ENCODE measurements around the gene ABHD1. TPM values are rescaled to one million over a fixed set of nuclear protein-coding genes. Genes with fewer than 3 reads are reported as not detected.

The ABHD1 gene
- total RNA-seq, 4 donors from 2014 or later: 0.92 TPM; not detected in 3

GRCh38 chr2:27095745-27096651 lies 27.6 kb upstream of the ABHD1 start:
- intact Hi-C loops (cut with DNase I): loop anchor here (5.0 kb wide), 1 partner anchor 96 kb away; no protein-coding TSS in a partner anchor
- 26% methylated on average over 17 of the region's 18 CpGs for WGBS
- TF ChIP-seq POLR2AphosphoS5 (IDR thresholded peaks at IDR 0.05): peak in 1 of 2 donors; percentile 67
- no peak for TF ChIP-seq POLR2A (IDR thresholded peaks at IDR 0.05; ENCODE audit: low read depth)
- no peak for TF ChIP-seq CTCF (IDR thresholded peaks at IDR 0.05)
- Histone ChIP-seq H3K27ac (replicated peaks in 1 of 4) (no peak overlapping the region), H3K27me3 (no peaks in the 10 kb centered on the region), H3K4me3 (peak overlapping the region; percentile 42 to 57 (median 46)), H3K4me1 (peaks cover 11 to 13% (median 12%) of the 10 kb centered on the region in 4 donors), H3K9me3 (no peaks in the 10 kb centered on the region), H3K36me3 (peaks cover 0 to 18% (median 6%) of the 10 kb centered on the region in 4 donors)
- no peak for DNase-seq (ENCODE audit: extremely low spot score)

- no peak overlapping the region for H3K27ac ChIP-seq (replicated peaks in 1 of 4)
- no peak overlapping the region for H3K4me3 ChIP-seq
- H3K9me3 ChIP-seq: no peaks in the 10 kb centered on the region
- 68% methylated on average over 3 of the region's 3 CpGs for WGBS
- DNase-seq (ENCODE audit: extremely low spot score): no peak
- TF ChIP-seq POLR2AphosphoS5 (IDR thresholded peaks at IDR 0.05) (no peak), EP300 (IDR thresholded peaks at IDR 0.05) (no peak), CTCF (IDR thresholded peaks at IDR 0.05) (no peak), POLR2A (IDR thresholded peaks at IDR 0.05; ENCODE audit: low read depth) (no peak)
- no peaks in the 10 kb centered on the region for H3K27me3 ChIP-seq
- intact Hi-C loops (cut with DNase I): loop anchor here (5.0 kb wide), 1 partner anchor 95 kb away; no protein-coding TSS in a partner anchor
- peaks cover 11 to 13% (median 12%) of the 10 kb centered on the region in 4 donors for H3K4me1 ChIP-seq
- H3K36me3 ChIP-seq: peaks cover 0 to 18% (median 6%) of the 10 kb centered on the region in 4 donors
These were observed 26.8 kb upstream of the ABHD1 start for GRCh38 chr2:27096748-27097297.

GRCh38 chr2:27097341-27097740 lies 26.3 kb upstream of the ABHD1 start:
- intact Hi-C loops (cut with DNase I): loop anchor here (5.0 kb wide), 1 partner anchor 95 kb away; no protein-coding TSS in a partner anchor

More at GRCh38 chr2:27097341-27097740, 26.3 kb upstream of the ABHD1 start:
- Histone ChIP-seq H3K4me3 (no peak overlapping the region), H3K4me1 (peaks cover 11 to 13% (median 12%) of the 10 kb centered on the region in 4 donors), H3K27ac (replicated peaks in 1 of 4) (no peak overlapping the region), H3K36me3 (peaks cover 0 to 15% (median 6%) of the 10 kb centered on the region in 4 donors), H3K27me3 (no peaks in the 10 kb centered on the region), H3K9me3 (no peaks in the 10 kb centered on the region)
- no peak for DNase-seq (ENCODE audit: extremely low spot score)
- TF ChIP-seq POLR2AphosphoS5 (IDR thresholded peaks at IDR 0.05): no peak
- TF ChIP-seq EP300 (IDR thresholded peaks at IDR 0.05): no peak
- TF ChIP-seq POLR2A (IDR thresholded peaks at IDR 0.05; ENCODE audit: low read depth): no peak
- TF ChIP-seq CTCF (IDR thresholded peaks at IDR 0.05): no peak
- WGBS: 87% methylated on average over 13 of the region's 14 CpGs
